Pancreas (tissue), 10 donors: Measurements from ENCODE around the gene XBP1. TPM values are rescaled to one million over a fixed set of nuclear protein-coding genes. Genes with fewer than 3 reads are reported as not detected.
A peak's percentile ranks its signal among the peaks of the same experiment; 100 is the strongest.

Experiments used
- ATAC-seq, 4 donors: fragments of 200-7000 bp; cut with Tn5 transposase; one replicate each; pipeline versions ENCODE4 v1.8.0 to v1.9.1; 2020; ENCODE audit warnings: mild to moderate bottlenecking in 4 of 4, moderate library complexity in 4 of 4
- DNase-seq, 6 donors: peaks; one replicate each; pipeline ENCODE4 v3.0.0-alpha.2; 2020
- FAIRE-seq: peaks from 2 replicates; lab custom pipeline; 2012; peaks lifted over from hg19 to GRCh38; lab: Jason Lieb, UNC
- H3K27ac ChIP-seq, 4 donors: fragments of 200-600 bp; sonication (generic); 1 replicate in 3 of 4; 2 replicates in 1 of 4; pipeline versions ENCODE4 v1.5.0 to v1.8.0; 2020
- H3K27me3 ChIP-seq, 4 donors: fragments of 200-600 bp; one replicate each; pipeline ENCODE4 v1.8.0; 2021
- H3K36me3 ChIP-seq, 3 donors: fragments of 200-600 bp; sonication (generic) in 1 of 3; one replicate each; pipeline versions ENCODE4 v1.5.0 to v1.8.0; 2020 to 2021
- H3K4me1 ChIP-seq, 3 donors: fragments of 200-600 bp; one replicate each; pipeline ENCODE4 v1.8.0; 2021
- H3K4me3 ChIP-seq, 4 donors: fragments of 200-600 bp; sonication (generic) in 2 of 4; one replicate each; pipeline versions ENCODE4 v1.5.0 to v1.8.0; 2020 to 2021
- H3K9me3 ChIP-seq, 4 donors: fragments of 200-600 bp; one replicate each; pipeline ENCODE4 v1.8.0; 2021
- WGBS, 2 donors: extraction: QIAGEN DNeasy Blood & Tissue Kit; methylation state at CpG; one replicate each; pipeline ENCODE4 v1.1.7; 2013; 5-methylcytosine and 5-hydroxymethylcytosine counted together
- intact Hi-C, 3 donors: fragments of 100-400 bp; cut with DNase I; formaldehyde crosslinking; loops; one replicate each; pipeline versions ENCODE4 v1.11.1 to v1.14.2; 2022
- polyA plus RNA-seq, 2 donors: library from polyadenylated mRNA; stranded (reverse); fragments of 200-250 nt; gene quantifications; one replicate each; pipeline ENCODE4 v1.2.3, GENCODE V29; 2013
- total RNA-seq, 6 donors: library from RNA; stranded (reverse); fragmentation: NEBNext Ultra II Directional in 4 of 6; extraction: Animal tissue kit (Norgen Biotek cat#: 25700) in 4 of 6; gene quantifications; one replicate each; pipeline versions ENCODE4 v1.2.1 to v1.2.4, GENCODE V29; 2021 to 2023
- TF ChIP-seq, protein P1 (sequence below), 4 donors: fragments of 200-600 bp; sonication (generic) in 3 of 4; IDR thresholded peaks; one replicate each; pipeline versions ENCODE4 v1.5.0 to v1.8.0; 2021; ENCODE audit warnings: antibody characterized with exemption in 4 of 4
- donor health status: healthy with polysubstance abuse.
- donor health status: DM: no; HTN: no; CAD: no; lungs with moderate emphysema.
- donor health status: DM: no; HTN: no; CAD: no.
- donor health status: control.
- donor health status: control.
- donor health status: Bipolar disorder and iron deficiency.
- donor health status: DM: yes; HTN: yes; CAD: no.
- donor health status: DM: no; HTN: no; CAD: no.
- donor health status: DM: no; HTN: no; CAD: no.
- donor health status: DM: yes; HTN: yes; CAD: no.

The XBP1 gene
- total and polyA plus RNA-seq, 8 donors, result 178 to 974 (median 685) TPM

DNA sequence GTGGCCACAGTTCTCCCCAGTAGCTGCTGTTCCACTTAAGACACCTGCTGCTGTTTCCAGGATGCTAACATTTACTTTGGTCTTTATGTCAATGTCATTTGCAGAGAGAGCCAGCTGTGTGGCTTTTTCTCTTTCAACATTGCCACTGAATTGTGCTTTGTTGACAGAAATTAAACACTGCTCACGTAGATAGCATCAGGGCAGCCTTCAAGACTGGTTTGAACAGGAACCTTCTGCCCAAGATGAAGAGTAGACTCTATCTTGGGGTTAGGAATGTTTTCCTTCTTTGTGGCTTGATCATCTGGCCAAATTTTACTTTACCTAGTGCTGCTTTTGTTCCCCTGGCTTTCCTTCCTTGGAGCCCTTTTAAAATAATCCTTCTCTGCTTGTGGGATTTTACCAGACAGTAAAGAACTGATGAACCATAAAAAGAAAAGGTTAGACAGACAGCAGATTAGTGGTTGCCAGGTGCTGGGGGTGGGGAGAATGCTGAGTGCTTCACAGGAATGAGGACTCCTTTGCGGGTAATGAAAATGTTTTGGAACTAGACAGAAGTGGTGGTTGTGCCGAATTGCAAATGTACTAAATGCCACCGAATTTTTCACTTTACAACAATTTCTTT, 22.7 kb upstream of the XBP1 start:
- FAIRE-seq (no peak), ATAC-seq (peak; percentile 27 to 62 (median 50)), DNase-seq (peak in 3 of 6 donors; percentile 61 to 76 (median 74))
- WGBS, 2 donors, result 25 to 28% methylated on average over 4 of the region's 4 CpGs
- H3K4me1 ChIP-seq, result peaks cover 42 to 58% (median 47%) of the 10 kb centered on the region in 3 donors
- no peaks in the 10 kb centered on the region for H3K9me3 ChIP-seq
- no peak overlapping the region for H3K4me3 ChIP-seq
- no peaks in the 10 kb centered on the region for H3K27me3 ChIP-seq
- intact Hi-C loops, result no loop called here
- TF ChIP-seq, protein P1, sequence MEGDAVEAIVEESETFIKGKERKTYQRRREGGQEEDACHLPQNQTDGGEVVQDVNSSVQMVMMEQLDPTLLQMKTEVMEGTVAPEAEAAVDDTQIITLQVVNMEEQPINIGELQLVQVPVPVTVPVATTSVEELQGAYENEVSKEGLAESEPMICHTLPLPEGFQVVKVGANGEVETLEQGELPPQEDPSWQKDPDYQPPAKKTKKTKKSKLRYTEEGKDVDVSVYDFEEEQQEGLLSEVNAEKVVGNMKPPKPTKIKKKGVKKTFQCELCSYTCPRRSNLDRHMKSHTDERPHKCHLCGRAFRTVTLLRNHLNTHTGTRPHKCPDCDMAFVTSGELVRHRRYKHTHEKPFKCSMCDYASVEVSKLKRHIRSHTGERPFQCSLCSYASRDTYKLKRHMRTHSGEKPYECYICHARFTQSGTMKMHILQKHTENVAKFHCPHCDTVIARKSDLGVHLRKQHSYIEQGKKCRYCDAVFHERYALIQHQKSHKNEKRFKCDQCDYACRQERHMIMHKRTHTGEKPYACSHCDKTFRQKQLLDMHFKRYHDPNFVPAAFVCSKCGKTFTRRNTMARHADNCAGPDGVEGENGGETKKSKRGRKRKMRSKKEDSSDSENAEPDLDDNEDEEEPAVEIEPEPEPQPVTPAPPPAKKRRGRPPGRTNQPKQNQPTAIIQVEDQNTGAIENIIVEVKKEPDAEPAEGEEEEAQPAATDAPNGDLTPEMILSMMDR (IDR thresholded peaks at IDR 0.05), result no peak
- H3K36me3 ChIP-seq, result no peaks in the 10 kb centered on the region
- peak overlapping the region; percentile 6 to 89 (median 56) for H3K27ac ChIP-seq

DNA sequence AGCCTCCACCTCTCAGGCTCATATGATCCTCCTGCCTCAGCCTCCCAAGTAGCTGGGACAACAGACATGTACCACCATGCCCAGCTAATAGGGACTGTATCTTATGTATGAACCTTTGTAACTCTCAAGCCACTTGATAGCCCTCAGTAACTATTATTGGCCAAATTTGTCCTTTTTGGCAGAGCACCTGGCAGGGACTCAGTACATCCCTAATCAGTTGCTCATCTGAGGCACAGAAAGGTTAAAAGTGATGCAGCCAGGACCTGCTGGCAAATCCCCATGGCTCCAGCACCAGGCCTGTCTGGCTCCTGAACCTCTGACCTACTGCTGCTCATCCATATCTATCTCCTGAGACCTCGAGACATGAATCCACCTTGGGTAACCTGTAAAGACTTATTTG, 21.1 kb upstream of the XBP1 start:
- H3K36me3 ChIP-seq, result no peaks in the 10 kb centered on the region
- FAIRE-seq, result no peak
- H3K27me3 ChIP-seq, result no peaks in the 10 kb centered on the region
- no peaks in the 10 kb centered on the region for H3K9me3 ChIP-seq
- ATAC-seq, result no peak
- DNase-seq, result no peak
- H3K27ac ChIP-seq, result peak overlapping the region in 3 of 4 donors; percentile 25 to 89 (median 87)
- peaks cover 45 to 72% (median 63%) of the 10 kb centered on the region in 3 donors for H3K4me1 ChIP-seq
- TF ChIP-seq, protein P1 (IDR thresholded peaks at IDR 0.05), result no peak
- intact Hi-C loops, result no loop called here
- 36 to 48% methylated on average over 1 of the region's 1 CpG for WGBS, 2 donors
- H3K4me3 ChIP-seq, result no peak overlapping the region

DNA sequence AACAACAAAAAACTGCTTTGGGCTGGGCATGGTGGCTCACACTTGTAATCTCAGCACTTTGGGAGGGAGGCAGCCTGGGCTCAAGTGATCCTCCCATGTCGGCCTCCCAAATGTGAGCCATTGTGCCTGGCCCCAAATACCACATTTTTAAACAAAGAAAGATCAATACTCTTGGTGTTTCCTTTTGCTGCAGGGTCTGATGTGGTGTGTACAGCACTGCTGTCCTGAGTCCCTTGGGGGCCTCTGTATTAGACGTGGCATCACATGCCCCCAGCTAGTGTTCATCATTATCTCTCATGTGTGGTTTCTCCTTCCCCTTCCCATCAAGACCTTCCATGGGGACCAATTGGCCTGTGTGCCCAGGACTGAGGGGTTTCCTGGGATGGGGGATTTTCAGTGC, 20.5 kb upstream of the XBP1 start:
- TF ChIP-seq, protein P1 (IDR thresholded peaks at IDR 0.05), result no peak
- Histone ChIP-seq H3K4me3 (no peak overlapping the region), H3K4me1 (peaks cover 45 to 74% (median 64%) of the 10 kb centered on the region in 3 donors), H3K9me3 (no peaks in the 10 kb centered on the region), H3K27me3 (no peaks in the 10 kb centered on the region), H3K27ac (peak overlapping the region in 3 of 4 donors; percentile 86 to 89 (median 87)), H3K36me3 (no peaks in the 10 kb centered on the region)
- FAIRE-seq, result no peak
- DNase-seq, result no peak
- intact Hi-C loops, result no loop called here
- WGBS, 2 donors, result 64 to 80% methylated on average over 2 of the region's 2 CpGs
- no peak for ATAC-seq

DNA sequence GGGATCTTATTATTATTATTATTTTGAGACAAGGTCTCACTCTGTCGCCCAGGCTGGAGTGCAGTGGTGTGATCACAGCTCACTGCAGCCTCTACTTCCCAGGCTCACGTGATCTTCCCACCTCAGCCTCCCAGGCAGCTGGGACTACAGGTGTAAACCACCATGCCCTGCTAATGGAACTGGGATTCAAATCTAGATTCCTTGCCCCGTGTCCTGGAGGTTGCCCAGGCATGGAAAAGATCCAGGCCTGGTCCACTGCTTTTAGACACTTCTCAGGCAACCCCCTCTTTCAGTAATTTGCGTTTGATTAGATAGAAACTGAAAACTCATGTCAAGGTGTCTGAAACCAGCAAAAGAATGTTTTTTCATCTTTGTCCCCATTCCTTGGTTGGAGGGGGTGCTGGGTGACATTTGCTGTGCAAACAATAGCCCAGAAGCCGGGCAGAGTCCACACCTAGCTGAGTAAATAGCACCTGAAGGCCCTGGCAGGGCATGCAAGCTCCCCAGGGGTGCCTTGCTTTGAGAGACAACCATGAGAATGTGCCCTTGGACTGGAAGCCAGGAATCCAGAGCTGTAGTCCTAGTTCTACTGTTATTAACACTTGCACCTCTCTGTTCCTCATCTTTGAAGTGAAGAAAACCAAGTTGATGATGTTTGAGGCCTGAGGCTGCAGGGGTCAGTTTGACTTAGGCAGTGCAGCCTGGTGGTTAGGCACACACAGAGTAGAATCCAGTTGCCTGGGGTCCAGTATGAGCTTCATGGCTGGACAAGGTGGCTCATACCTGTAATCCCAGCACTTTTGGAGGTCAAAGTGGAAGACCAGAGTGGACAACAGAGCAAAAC, 19.1 kb upstream of the XBP1 start:
- TF ChIP-seq, protein P1 (IDR thresholded peaks at IDR 0.05), result no peak
- H3K4me1 ChIP-seq, result peaks cover 52 to 83% (median 77%) of the 10 kb centered on the region in 3 donors
- H3K27ac ChIP-seq, result peak overlapping the region; percentile 83 to 89 (median 86)
- DNase-seq (peak in 5 of 6 donors; percentile 79 to 93 (median 87)), ATAC-seq (peak; percentile 57 to 76 (median 72)), FAIRE-seq (no peak)
- H3K9me3 ChIP-seq, result no peaks in the 10 kb centered on the region
- H3K36me3 ChIP-seq, result no peaks in the 10 kb centered on the region
- no peaks in the 10 kb centered on the region for H3K27me3 ChIP-seq
- no peak overlapping the region for H3K4me3 ChIP-seq
- intact Hi-C loops, result no loop called here
- WGBS, 2 donors, result 23 to 26% methylated on average over 5 of the region's 5 CpGs
